ENCODE measurements around the gene BCL7C. TPM values are rescaled to one million over a fixed set of nuclear protein-coding genes. Genes with fewer than 3 reads are reported as not detected.

The BCL7C gene
- total and polyA plus RNA-seq, 2 of the 13 experiments (the other 11 are each of a cell fraction or from before 2014, with no cell fraction given) = 17.7 to 33.8 TPM

DNA sequence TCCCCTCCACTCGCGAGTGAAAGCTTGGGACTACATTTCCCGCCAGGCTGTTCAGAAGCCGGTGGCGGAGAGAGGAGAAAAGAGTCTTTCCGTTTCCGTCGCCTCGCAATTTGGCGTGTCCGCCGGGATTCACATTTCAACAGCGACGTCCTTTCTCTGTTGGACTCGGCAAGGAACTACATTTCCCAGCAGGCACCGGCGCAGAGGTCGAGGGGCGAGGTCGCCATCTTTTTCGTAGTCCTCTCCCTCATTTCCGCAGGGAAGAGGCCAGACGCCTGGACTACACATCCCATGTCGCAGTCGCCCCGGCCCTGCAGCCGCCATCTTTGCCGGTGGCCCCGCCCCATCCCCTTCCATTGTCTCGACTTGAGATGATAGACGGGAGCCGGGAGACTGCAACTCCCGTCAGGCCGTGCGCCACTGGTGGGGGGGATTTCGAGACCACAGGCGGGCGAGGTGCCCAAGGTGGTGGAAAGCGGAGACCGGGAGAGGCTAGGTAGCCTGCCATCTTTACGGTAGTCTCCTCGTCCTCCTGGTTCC lies 28.6 kb upstream of the BCL7C start (continued):
- TF ChIP-seq, protein P1, sequence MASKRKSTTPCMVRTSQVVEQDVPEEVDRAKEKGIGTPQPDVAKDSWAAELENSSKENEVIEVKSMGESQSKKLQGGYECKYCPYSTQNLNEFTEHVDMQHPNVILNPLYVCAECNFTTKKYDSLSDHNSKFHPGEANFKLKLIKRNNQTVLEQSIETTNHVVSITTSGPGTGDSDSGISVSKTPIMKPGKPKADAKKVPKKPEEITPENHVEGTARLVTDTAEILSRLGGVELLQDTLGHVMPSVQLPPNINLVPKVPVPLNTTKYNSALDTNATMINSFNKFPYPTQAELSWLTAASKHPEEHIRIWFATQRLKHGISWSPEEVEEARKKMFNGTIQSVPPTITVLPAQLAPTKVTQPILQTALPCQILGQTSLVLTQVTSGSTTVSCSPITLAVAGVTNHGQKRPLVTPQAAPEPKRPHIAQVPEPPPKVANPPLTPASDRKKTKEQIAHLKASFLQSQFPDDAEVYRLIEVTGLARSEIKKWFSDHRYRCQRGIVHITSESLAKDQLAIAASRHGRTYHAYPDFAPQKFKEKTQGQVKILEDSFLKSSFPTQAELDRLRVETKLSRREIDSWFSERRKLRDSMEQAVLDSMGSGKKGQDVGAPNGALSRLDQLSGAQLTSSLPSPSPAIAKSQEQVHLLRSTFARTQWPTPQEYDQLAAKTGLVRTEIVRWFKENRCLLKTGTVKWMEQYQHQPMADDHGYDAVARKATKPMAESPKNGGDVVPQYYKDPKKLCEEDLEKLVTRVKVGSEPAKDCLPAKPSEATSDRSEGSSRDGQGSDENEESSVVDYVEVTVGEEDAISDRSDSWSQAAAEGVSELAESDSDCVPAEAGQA (IDR thresholded peaks at IDR 0.05; ENCODE audit: low read depth) = peak; percentile 99
- TF ChIP-seq, protein P1 (CRISPR knock-in tag; IDR thresholded peaks at IDR 0.05; ENCODE audit: borderline replicate concordance) = no peak
- no peak for TF ChIP-seq ATM (IDR thresholded peaks at IDR 0.05; ENCODE audit: borderline replicate concordance)
- no peak; the same call in 1 of the 2 replicates for TF ChIP-seq ZFP1 (CRISPR knock-in tag; IDR thresholded peaks at IDR 0.05)
- no peak; the same call in 1 of the 2 replicates for TF ChIP-seq SIN3A (IDR thresholded peaks at IDR 0.05; ENCODE audit: borderline replicate concordance, low read depth, low read length)
- peak; percentile 98 for TF ChIP-seq PCBP1 (IDR thresholded peaks at IDR 0.05; ENCODE audit: borderline replicate concordance, low read depth, low read length)
- no peak for TF ChIP-seq TP53 (CRISPR knock-in tag; conservative IDR thresholded peaks at IDR 0.05)
- no peak for TF ChIP-seq ZNF234 (CRISPR knock-in tag; conservative IDR thresholded peaks at IDR 0.05)
- TF ChIP-seq, protein P2, sequence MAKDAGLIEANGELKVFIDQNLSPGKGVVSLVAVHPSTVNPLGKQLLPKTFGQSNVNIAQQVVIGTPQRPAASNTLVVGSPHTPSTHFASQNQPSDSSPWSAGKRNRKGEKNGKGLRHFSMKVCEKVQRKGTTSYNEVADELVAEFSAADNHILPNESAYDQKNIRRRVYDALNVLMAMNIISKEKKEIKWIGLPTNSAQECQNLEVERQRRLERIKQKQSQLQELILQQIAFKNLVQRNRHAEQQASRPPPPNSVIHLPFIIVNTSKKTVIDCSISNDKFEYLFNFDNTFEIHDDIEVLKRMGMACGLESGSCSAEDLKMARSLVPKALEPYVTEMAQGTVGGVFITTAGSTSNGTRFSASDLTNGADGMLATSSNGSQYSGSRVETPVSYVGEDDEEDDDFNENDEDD (CRISPR knock-in tag; IDR thresholded peaks at IDR 0.05; ENCODE audit: borderline replicate concordance) = peak; percentile 12; the same call in 1 of the 2 replicates
- TF ChIP-seq ZNF235 (CRISPR knock-in tag; IDR thresholded peaks at IDR 0.05; ENCODE audit: borderline replicate concordance) = 0 out of 2 replicates have a peak, but pooled peaks have one; percentile 72
- TF ChIP-seq, protein P3, sequence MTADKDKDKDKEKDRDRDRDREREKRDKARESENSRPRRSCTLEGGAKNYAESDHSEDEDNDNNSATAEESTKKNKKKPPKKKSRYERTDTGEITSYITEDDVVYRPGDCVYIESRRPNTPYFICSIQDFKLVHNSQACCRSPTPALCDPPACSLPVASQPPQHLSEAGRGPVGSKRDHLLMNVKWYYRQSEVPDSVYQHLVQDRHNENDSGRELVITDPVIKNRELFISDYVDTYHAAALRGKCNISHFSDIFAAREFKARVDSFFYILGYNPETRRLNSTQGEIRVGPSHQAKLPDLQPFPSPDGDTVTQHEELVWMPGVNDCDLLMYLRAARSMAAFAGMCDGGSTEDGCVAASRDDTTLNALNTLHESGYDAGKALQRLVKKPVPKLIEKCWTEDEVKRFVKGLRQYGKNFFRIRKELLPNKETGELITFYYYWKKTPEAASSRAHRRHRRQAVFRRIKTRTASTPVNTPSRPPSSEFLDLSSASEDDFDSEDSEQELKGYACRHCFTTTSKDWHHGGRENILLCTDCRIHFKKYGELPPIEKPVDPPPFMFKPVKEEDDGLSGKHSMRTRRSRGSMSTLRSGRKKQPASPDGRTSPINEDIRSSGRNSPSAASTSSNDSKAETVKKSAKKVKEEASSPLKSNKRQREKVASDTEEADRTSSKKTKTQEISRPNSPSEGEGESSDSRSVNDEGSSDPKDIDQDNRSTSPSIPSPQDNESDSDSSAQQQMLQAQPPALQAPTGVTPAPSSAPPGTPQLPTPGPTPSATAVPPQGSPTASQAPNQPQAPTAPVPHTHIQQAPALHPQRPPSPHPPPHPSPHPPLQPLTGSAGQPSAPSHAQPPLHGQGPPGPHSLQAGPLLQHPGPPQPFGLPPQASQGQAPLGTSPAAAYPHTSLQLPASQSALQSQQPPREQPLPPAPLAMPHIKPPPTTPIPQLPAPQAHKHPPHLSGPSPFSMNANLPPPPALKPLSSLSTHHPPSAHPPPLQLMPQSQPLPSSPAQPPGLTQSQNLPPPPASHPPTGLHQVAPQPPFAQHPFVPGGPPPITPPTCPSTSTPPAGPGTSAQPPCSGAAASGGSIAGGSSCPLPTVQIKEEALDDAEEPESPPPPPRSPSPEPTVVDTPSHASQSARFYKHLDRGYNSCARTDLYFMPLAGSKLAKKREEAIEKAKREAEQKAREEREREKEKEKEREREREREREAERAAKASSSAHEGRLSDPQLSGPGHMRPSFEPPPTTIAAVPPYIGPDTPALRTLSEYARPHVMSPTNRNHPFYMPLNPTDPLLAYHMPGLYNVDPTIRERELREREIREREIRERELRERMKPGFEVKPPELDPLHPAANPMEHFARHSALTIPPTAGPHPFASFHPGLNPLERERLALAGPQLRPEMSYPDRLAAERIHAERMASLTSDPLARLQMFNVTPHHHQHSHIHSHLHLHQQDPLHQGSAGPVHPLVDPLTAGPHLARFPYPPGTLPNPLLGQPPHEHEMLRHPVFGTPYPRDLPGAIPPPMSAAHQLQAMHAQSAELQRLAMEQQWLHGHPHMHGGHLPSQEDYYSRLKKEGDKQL (CRISPR knock-in tag; IDR thresholded peaks at IDR 0.05; ENCODE audit: low read depth) = no peak
- TF ChIP-seq ZFP37 (CRISPR knock-in tag; IDR thresholded peaks at IDR 0.05; ENCODE audit: borderline replicate concordance) = no peak
- TF ChIP-seq DR1 (CRISPR knock-in tag; IDR thresholded peaks at IDR 0.05) = 0 out of 2 replicates have a peak, but pooled peaks have one; percentile 43
- no peak for TF ChIP-seq ZNF883 (CRISPR knock-in tag; IDR thresholded peaks at IDR 0.05; ENCODE audit: not compliant biosample characterization)
- TF ChIP-seq, protein P4, sequence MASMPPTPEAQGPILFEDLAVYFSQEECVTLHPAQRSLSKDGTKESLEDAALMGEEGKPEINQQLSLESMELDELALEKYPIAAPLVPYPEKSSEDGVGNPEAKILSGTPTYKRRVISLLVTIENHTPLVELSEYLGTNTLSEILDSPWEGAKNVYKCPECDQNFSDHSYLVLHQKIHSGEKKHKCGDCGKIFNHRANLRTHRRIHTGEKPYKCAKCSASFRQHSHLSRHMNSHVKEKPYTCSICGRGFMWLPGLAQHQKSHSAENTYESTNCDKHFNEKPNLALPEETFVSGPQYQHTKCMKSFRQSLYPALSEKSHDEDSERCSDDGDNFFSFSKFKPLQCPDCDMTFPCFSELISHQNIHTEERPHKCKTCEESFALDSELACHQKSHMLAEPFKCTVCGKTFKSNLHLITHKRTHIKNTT (CRISPR knock-in tag; IDR thresholded peaks at IDR 0.05) = no peak
- TF ChIP-seq, protein P5, sequence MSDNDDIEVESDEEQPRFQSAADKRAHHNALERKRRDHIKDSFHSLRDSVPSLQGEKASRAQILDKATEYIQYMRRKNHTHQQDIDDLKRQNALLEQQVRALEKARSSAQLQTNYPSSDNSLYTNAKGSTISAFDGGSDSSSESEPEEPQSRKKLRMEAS (IDR thresholded peaks at IDR 0.05) = no peak

All from HepG2 (cell line).